NT2/D1 (cell line): Measurements from ENCODE around the gene FANCD2.
"Not testable (repeated sequence)": the region's sequence is repeated elsewhere in the genome, so short reads cannot be mapped to it uniquely, and the experiment has no call there.

Experiments
- DNase-seq: peaks from one replicate; pipeline ENCODE4 v3.0.0-alpha.2; 2011; ENCODE audit warnings: low read depth, low spot score
- H3K27me3 ChIP-seq: 2 replicates; pipeline ENCODE4 v1.6.0; 2011; ENCODE audit warnings: mild to moderate bottlenecking; ENCODE audit not compliant: insufficient read length, insufficient read depth
- H3K36me3 ChIP-seq: 2 replicates; pipeline ENCODE4 v1.6.1; 2011; ENCODE audit warnings: mild to moderate bottlenecking, low read length, mixed read lengths; ENCODE audit not compliant: insufficient read depth, insufficient read length
- H3K4me1 ChIP-seq: 2 replicates; pipeline ENCODE4 v1.5.1; 2011; ENCODE audit not compliant: insufficient read depth, insufficient read length
- H3K4me3 ChIP-seq: 2 replicates; pipeline ENCODE4 v1.5.1; 2011; ENCODE audit warnings: low read depth; ENCODE audit not compliant: insufficient read length
- H3K9ac ChIP-seq: 2 replicates; pipeline ENCODE4 v1.6.0; 2011; ENCODE audit warnings: low read depth; ENCODE audit not compliant: insufficient read length
- H3K9me3 ChIP-seq: 2 replicates; pipeline ENCODE4 v1.5.1; 2011; ENCODE audit warnings: mild to moderate bottlenecking, low read length; ENCODE audit not compliant: insufficient read depth
- SUZ12 ChIP-seq: IDR thresholded peaks from 2 replicates; pipeline ENCODE4 v1.6.1; 2011; ENCODE audit not compliant: insufficient read length, insufficient read depth; ENCODE audit errors: extremely low read depth
- YY1 ChIP-seq: IDR thresholded peaks from 2 replicates; pipeline ENCODE4 v1.6.1; 2011; ENCODE audit not compliant: insufficient read length, insufficient read depth
- ZNF274 ChIP-seq: IDR thresholded peaks from 2 replicates; pipeline ENCODE4 v1.6.1; 2011; ENCODE audit warnings: mild to moderate bottlenecking, low read depth, low read length

The FANCD2 gene

DNA sequence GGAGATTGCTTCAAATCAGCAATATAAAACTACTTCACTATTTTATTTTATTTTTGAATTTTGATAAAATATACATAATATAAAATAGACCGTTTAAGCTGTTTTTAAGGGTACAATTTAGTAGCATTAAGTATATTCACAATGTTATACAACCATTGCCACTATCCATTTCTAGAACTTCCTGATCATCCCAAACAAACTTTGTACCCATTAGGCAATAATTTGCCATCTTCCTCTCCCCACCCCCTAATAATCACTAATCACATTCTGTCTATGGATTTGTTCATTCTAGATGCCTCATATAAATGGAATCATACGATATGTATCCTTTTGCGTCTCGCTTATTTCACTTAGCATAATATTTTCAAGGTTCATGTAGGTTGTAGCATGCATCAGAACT, 28.9 kb downstream of the FANCD2 start:
- no peak for DNase-seq
- peaks cover 64% of the 10 kb centered on the region for H3K36me3 ChIP-seq
- no peaks in the 10 kb centered on the region for H3K27me3 ChIP-seq
- no peak for TF ChIP-seq ZNF274
- no peak for TF ChIP-seq SUZ12
- no peak for TF ChIP-seq YY1
- no peak overlapping the region for H3K9ac ChIP-seq
- no peaks in the 10 kb centered on the region for H3K9me3 ChIP-seq
- no peak overlapping the region for H3K4me3 ChIP-seq
- no peaks in the 10 kb centered on the region for H3K4me1 ChIP-seq

GRCh38 chr3:10070077-10070476, 43.8 kb downstream of the FANCD2 start:
- H3K4me1 ChIP-seq, DNase-seq, H3K9ac ChIP-seq, H3K27me3 ChIP-seq, H3K4me3 ChIP-seq: not testable (repeated sequence)
- Histone ChIP-seq H3K36me3 (peaks cover 60% of the 10 kb centered on the region), H3K9me3 (peaks cover 28% of the 10 kb centered on the region)

- Histone ChIP-seq H3K4me1 (no peaks in the 10 kb centered on the region), H3K36me3 (peaks cover 53% of the 10 kb centered on the region), H3K27me3 (no peaks in the 10 kb centered on the region), H3K9ac (no peak overlapping the region), H3K9me3 (no peaks in the 10 kb centered on the region), H3K4me3 (no peak overlapping the region)
- TF ChIP-seq ZNF274 (no peak), SUZ12 (no peak), YY1 (no peak)
- DNase-seq = no peak
Observed at GRCh38 chr3:10074666-10075065, 48.4 kb downstream of the FANCD2 start.

GRCh38 chr3:10081871-10082270, 55.6 kb downstream of the FANCD2 start:
- H3K4me3 ChIP-seq = no peak overlapping the region
- DNase-seq = no peak
- TF ChIP-seq YY1 (no peak), ZNF274 (no peak), SUZ12 (no peak)
- no peaks in the 10 kb centered on the region for H3K27me3 ChIP-seq
- no peaks in the 10 kb centered on the region for H3K9me3 ChIP-seq
- no peak overlapping the region for H3K9ac ChIP-seq
- H3K36me3 ChIP-seq = peaks cover 90% of the 10 kb centered on the region
- no peaks in the 10 kb centered on the region for H3K4me1 ChIP-seq

DNA sequence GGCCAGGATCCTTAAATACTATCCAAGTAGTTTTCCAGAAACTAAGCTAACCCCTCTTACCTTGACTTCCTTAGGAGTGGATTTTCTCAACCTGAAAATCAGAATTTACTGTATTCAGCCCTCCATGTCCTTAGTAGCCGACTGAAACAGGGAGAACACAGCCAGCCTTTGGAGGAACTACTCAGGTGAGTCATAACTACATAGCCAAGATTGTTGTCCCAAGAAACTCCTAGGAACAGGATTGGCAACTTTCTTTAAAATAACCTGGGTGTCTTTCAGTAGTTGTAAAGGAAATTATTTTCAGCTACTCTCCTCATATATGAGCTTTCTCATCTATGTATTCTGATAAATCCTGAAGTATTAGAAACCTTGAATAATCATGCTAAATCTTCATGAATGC, 59.5 kb downstream of the FANCD2 start:
- no peaks in the 10 kb centered on the region for H3K27me3 ChIP-seq
- H3K9ac ChIP-seq = no peak overlapping the region
- no peaks in the 10 kb centered on the region for H3K9me3 ChIP-seq
- H3K4me3 ChIP-seq = no peak overlapping the region
- H3K36me3 ChIP-seq = peaks cover 93% of the 10 kb centered on the region
- no peak for TF ChIP-seq SUZ12
- TF ChIP-seq YY1 = no peak
- no peak for TF ChIP-seq ZNF274
- no peaks in the 10 kb centered on the region for H3K4me1 ChIP-seq
- no peak for DNase-seq

DNA sequence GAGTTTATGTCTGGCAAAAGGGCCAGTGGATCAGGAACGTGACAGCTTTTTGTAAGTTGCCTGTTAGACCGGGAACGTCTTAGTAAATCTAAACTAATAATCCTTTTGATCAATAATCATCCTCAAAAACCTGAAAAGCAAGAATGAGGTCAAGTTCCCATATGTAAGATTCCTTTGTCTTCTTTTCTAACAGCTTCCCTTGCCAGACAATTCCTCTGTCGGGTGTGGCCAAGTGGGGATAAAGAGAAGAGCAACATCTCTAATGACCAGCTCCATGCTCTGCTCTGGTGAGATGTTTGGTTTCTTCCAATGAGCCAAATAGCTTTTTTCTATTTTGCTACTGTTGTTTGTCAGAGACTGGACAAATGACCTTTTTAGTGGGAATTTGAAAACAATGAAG, 62.0 kb downstream of the FANCD2 start:
- TF ChIP-seq ZNF274 (no peak), SUZ12 (no peak), YY1 (no peak)
- Histone ChIP-seq H3K4me3 (no peak overlapping the region), H3K4me1 (no peaks in the 10 kb centered on the region), H3K9me3 (no peaks in the 10 kb centered on the region), H3K27me3 (no peaks in the 10 kb centered on the region), H3K9ac (no peak overlapping the region), H3K36me3 (peaks cover 87% of the 10 kb centered on the region)
- DNase-seq = no peak

GRCh38 chr3:10090179-10090578, 63.9 kb downstream of the FANCD2 start:
- Histone ChIP-seq H3K4me3 (no peak overlapping the region), H3K4me1 (no peaks in the 10 kb centered on the region), H3K27me3 (no peaks in the 10 kb centered on the region), H3K9me3 (no peaks in the 10 kb centered on the region), H3K36me3 (peaks cover 85% of the 10 kb centered on the region), H3K9ac (no peak overlapping the region)
- TF ChIP-seq ZNF274 (no peak), YY1 (no peak), SUZ12 (no peak)
- no peak for DNase-seq

- not testable (repeated sequence) for DNase-seq, H3K9ac ChIP-seq, H3K4me3 ChIP-seq, H3K4me1 ChIP-seq, H3K9me3 ChIP-seq, H3K27me3 ChIP-seq
- H3K36me3 ChIP-seq = peaks cover 85% of the 10 kb centered on the region
Observed at GRCh38 chr3:10090774-10091173, 64.5 kb downstream of the FANCD2 start.

DNA sequence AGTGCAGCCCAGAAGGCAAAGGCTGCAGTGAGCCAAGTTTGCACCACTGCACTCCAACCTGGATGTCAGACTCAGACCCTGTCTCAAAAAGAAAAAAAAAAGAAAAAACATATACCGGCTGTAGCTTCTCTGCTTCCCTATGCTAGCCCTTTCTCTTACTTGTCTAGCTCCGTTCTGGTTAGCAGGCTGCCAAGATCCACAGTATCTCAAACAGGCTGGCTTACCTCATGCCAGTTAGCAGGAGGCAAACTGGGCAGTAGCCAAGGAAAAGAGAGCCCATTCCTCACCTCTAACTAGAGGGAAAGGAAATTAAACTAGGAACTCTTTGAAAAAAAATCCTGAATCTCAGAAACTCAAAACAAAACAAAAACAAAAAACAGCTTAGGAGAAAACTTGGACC, 65.2 kb downstream of the FANCD2 start:
- not testable (repeated sequence) for H3K9me3 ChIP-seq, H3K4me1 ChIP-seq, H3K27me3 ChIP-seq, H3K9ac ChIP-seq, H3K4me3 ChIP-seq, DNase-seq
- H3K36me3 ChIP-seq = peaks cover 85% of the 10 kb centered on the region
